Ishikawa (cell line): Measurements from ENCODE around the gene NGF.

Experiments
- CEBPB ChIP-seq: IDR thresholded peaks from 2 replicates; pipeline ENCODE4 v1.6.1; 2012
- CREB1 ChIP-seq: IDR thresholded peaks from 2 replicates; pipeline ENCODE4 v1.6.1; 2012; ENCODE audit warnings: low read depth
- EGR1 ChIP-seq: IDR thresholded peaks from 2 replicates; pipeline ENCODE4 v1.6.1; 2012
- EP300 ChIP-seq: IDR thresholded peaks from 2 replicates; pipeline ENCODE4 v1.6.1; 2012; ENCODE audit warnings: borderline replicate concordance
- FOXM1 ChIP-seq: IDR thresholded peaks from 2 replicates; pipeline ENCODE4 v1.6.1; 2012; ENCODE audit warnings: low read depth, borderline replicate concordance
- MAX ChIP-seq: IDR thresholded peaks from 2 replicates; pipeline ENCODE4 v1.6.1; 2012
- NFIC ChIP-seq: IDR thresholded peaks from 2 replicates; pipeline ENCODE4 v1.6.1; 2012
- RAD21 ChIP-seq: IDR thresholded peaks from 2 replicates; pipeline ENCODE4 v1.6.1; 2012; ENCODE audit warnings: low read depth
- REST ChIP-seq: IDR thresholded peaks from 2 replicates; pipeline ENCODE4 v1.6.1; 2012; ENCODE audit warnings: low read depth, mild to moderate bottlenecking
- TAF1 ChIP-seq: IDR thresholded peaks from 2 replicates; pipeline ENCODE4 v1.6.1; 2012; ENCODE audit warnings: low read depth, mild to moderate bottlenecking
- TCF12 ChIP-seq: IDR thresholded peaks from 2 replicates; pipeline ENCODE4 v1.6.1; 2012; ENCODE audit warnings: low read depth
- TEAD4 ChIP-seq: IDR thresholded peaks from 2 replicates; pipeline ENCODE4 v1.6.1; 2012
- USF1 ChIP-seq: IDR thresholded peaks from 2 replicates; pipeline ENCODE4 v1.6.1; 2012
- YY1 ChIP-seq: IDR thresholded peaks from 2 replicates; pipeline ENCODE4 v1.6.1; 2012; ENCODE audit warnings: low read depth
- ZBTB7A ChIP-seq: IDR thresholded peaks from 2 replicates; pipeline ENCODE4 v1.6.1; 2012; ENCODE audit warnings: low read depth

NGF gene

GRCh38 chr1:115323366-115324004 is 14.6 kb downstream of the NGF start:
- no peak for TF ChIP-seq TCF12
- TF ChIP-seq CREB1 = no peak
- TF ChIP-seq MAX = no peak
- no peak for TF ChIP-seq TEAD4
- no peak for TF ChIP-seq NFIC
- TF ChIP-seq ZBTB7A = no peak
- TF ChIP-seq USF1 = no peak
- TF ChIP-seq CEBPB = no peak
- TF ChIP-seq EGR1 = no peak
- TF ChIP-seq REST = no peak
- TF ChIP-seq YY1 = no peak
- no peak for TF ChIP-seq EP300
- TF ChIP-seq RAD21 = no peak
- no peak for TF ChIP-seq TAF1
- no peak for TF ChIP-seq FOXM1

DNA sequence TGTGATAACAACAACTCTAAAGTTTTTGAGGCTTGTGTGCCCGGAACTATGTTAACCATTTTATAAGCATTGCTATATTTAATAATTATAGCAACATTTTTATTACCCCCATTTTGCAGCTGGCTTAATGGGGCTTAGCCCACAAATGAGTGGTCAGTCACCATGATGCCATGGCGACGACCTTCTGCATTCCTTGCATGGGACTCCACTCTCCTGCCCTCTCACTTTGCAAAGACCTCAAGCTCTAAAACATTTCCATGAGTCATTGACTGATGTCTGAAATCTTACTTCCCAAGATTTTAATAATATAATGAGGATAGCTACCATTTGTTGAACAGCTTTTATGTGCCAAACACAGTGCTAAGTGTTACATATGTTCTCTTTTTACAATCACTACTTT is 15.4 kb downstream of the NGF start:
- TF ChIP-seq ZBTB7A (no peak), REST (no peak), YY1 (no peak), MAX (no peak), TEAD4 (no peak), CEBPB (no peak), RAD21 (no peak), USF1 (no peak), EGR1 (no peak), TAF1 (no peak), NFIC (no peak), EP300 (no peak), FOXM1 (no peak), TCF12 (no peak), CREB1 (no peak)

GRCh38 chr1:115320377-115320776 is 17.7 kb downstream of the NGF start:
- no peak for TF ChIP-seq TAF1
- no peak for TF ChIP-seq MAX
- no peak for TF ChIP-seq REST
- TF ChIP-seq RAD21 = no peak
- no peak for TF ChIP-seq EGR1
- no peak for TF ChIP-seq NFIC
- TF ChIP-seq CEBPB = no peak
- TF ChIP-seq ZBTB7A = no peak
- no peak for TF ChIP-seq YY1
- no peak for TF ChIP-seq EP300
- TF ChIP-seq CREB1 = no peak
- TF ChIP-seq TCF12 = no peak
- TF ChIP-seq TEAD4 = no peak
- no peak for TF ChIP-seq FOXM1
- TF ChIP-seq USF1 = no peak

- TF ChIP-seq MAX (no peak), NFIC (no peak), CEBPB (no peak), CREB1 (no peak), FOXM1 (no peak), EGR1 (no peak), TCF12 (no peak), ZBTB7A (no peak)
Observed at GRCh38 chr1:115319706-115320105, 18.3 kb downstream of the NGF start.
